GM21381 (cell line): Measurements from ENCODE around the gene PATE4.

Experiments
- ATAC-seq: cut with Tn5 transposase; IDR thresholded peaks from one replicate; pipeline ENCODE4 v1.9.1; 2021; ENCODE audit warnings: mild to moderate bottlenecking, moderate library complexity; ENCODE audit not compliant: unreplicated experiment

Gene PATE4

GRCh38 chr11:125887373-125888324, 54.5 kb downstream of the PATE4 start, which contains the start of gene HYLS1:
Gene HYLS1, plus strand, starts transcription at chr11:125887668. Its CDS starts 11,701 bp downstream, at chr11:125899369.
- ATAC-seq = peak; percentile 83
